ENCODE data around the gene MARCHF7. TPM values are rescaled to one million over a fixed set of nuclear protein-coding genes. Genes with fewer than 3 reads are reported as not detected.

Gene MARCHF7
- total and polyA plus RNA-seq, 2 of the 13 experiments (the other 11 are each of a cell fraction or from before 2014, with no cell fraction given): 32.8 to 88.5 TPM

DNA sequence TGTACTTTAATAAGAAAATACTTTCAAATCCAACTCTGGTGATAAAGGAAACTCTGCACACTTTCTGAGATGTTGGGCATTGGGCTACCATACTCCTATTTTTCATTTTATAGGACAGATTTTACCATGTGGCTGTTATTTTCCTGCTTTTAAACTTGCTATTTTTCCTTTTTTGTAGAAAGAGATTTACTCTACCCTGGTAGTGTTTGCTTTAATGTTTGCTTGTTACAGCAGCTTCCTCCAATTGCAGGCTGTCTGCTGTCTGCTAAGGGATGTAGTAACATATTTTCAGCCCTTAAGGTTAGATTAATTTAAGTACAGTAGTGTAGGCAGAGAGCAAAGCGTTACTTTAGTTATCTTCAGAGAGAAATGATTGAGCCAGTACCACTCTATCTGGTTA is 38.6 kb downstream of the MARCHF7 start (continued):
- TF ChIP-seq ZNF775 (CRISPR knock-in tag; IDR thresholded peaks at IDR 0.05; ENCODE audit: borderline replicate concordance) (no peak), FOXC1 (CRISPR knock-in tag; IDR thresholded peaks at IDR 0.05; ENCODE audit: borderline replicate concordance) (no peak), MED13 (CRISPR knock-in tag; IDR thresholded peaks at IDR 0.05) (no peak), RBM22 (optimal IDR thresholded peaks at IDR 0.05; ENCODE audit: low read length) (peak; percentile 21), ZNF816 (CRISPR knock-in tag; IDR thresholded peaks at IDR 0.05; ENCODE audit: borderline replicate concordance) (no peak), PHF20 (CRISPR knock-in tag; IDR thresholded peaks at IDR 0.05) (no peak)

DNA sequence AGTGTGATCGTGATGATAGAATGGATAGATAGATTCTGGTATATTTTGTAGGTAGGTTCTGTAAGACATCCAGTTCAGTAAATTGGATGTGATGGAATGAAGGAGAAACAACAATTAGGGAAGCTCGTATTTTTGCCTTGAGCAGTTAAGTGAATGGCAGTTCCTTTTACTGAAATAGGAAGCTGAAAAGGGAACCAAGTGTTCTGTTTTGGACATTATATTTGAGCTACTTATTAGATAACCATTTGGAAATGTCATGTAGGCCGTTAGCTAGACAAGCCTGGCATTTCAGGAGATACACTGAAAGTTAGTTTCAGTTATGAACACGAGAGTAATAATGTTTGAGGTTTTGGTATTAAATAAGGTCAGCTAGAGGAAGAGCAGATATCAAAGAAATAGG is 41.5 kb downstream of the MARCHF7 start:
- Histone ChIP-seq H4K20me1 (ENCODE audit: insufficient read depth, low read length) (no peaks in the 10 kb centered on the region; the same call in 1 of the 2 replicates), H3K27ac (ENCODE audit: extremely low read length, insufficient read depth, low read length) (no peak overlapping the region), H3K4me2 (ENCODE audit: low read depth, low read length) (no peak overlapping the region), H2AFZ (ENCODE audit: low read length) (no peak overlapping the region), H3K9me3 (ENCODE audit: low read length) (no peaks in the 10 kb centered on the region), H3K36me3 (replicated peaks in 1 of 2; ENCODE audit: control insufficient read depth in 1 of 2, insufficient read depth in 2 of 2, low read length in 2 of 2) (peaks cover 15 to 82% of the 10 kb centered on the region in 2 experiments), H3K27me3 (ENCODE audit: control insufficient read depth in 1 of 2, insufficient read depth in 2 of 2, low read length in 2 of 2) (no peaks in the 10 kb centered on the region), H3K4me1 (ENCODE audit: insufficient read depth, low read length) (no peaks in the 10 kb centered on the region), H3K79me2 (ENCODE audit: insufficient read depth, low read length) (peaks cover 5% of the 10 kb centered on the region), H3K4me3 (replicated peaks in 1 of 3; ENCODE audit: insufficient read depth in 1 of 3, low read depth in 2 of 3, low read length in 3 of 3) (no peak overlapping the region), H3K9ac (ENCODE audit: insufficient read depth, low read depth, low read length) (no peak overlapping the region)
- FAIRE-seq (no peak), DNase-seq (ENCODE audit: low spot score) (no peak), ATAC-seq (no peak)
- CTCF ChIA-PET (ENCODE audit: low intra/inter-chr PET ratio, low total read pairs): interaction anchor here (2.5 kb wide), 1 partner anchor 54 kb away, joined by 11 read pairs; no protein-coding TSS in a partner anchor
- BruUV-seq (replicated peaks): no TSS peak
- 98% methylated on average over 4 of the region's 4 CpGs for WGBS (ENCODE audit: low lambda C conversion rate)
- POLR2A ChIA-PET: no interaction called here
- in situ Hi-C loops (cut with HindIII; ENCODE audit: extremely low pct_ligation_motif_present, low pct_unique_long_range_greater_than_20kb) (no loop called here), intact Hi-C loops (cut with micrococcal nuclease; ENCODE audit: unreplicated experiment) (no loop called here)
- TF ChIP-seq ZNF160 (CRISPR knock-in tag; IDR thresholded peaks at IDR 0.05) (no peak), MXI1 (IDR thresholded peaks at IDR 0.05; ENCODE audit: borderline replicate concordance, low read depth, low read length) (no peak), ZNF660 (CRISPR knock-in tag; IDR thresholded peaks at IDR 0.05; ENCODE audit: borderline replicate concordance, low read depth) (no peak), ZNF234 (CRISPR knock-in tag; conservative IDR thresholded peaks at IDR 0.05) (no peak), ZNF230 (CRISPR knock-in tag; IDR thresholded peaks at IDR 0.05) (no peak), ZFP62 (CRISPR knock-in tag; IDR thresholded peaks at IDR 0.05) (no peak), ZNF605 (CRISPR knock-in tag; IDR thresholded peaks at IDR 0.05) (no peak), CENPX (CRISPR knock-in tag; IDR thresholded peaks at IDR 0.05) (no peak)
- TF ChIP-seq, protein P1, sequence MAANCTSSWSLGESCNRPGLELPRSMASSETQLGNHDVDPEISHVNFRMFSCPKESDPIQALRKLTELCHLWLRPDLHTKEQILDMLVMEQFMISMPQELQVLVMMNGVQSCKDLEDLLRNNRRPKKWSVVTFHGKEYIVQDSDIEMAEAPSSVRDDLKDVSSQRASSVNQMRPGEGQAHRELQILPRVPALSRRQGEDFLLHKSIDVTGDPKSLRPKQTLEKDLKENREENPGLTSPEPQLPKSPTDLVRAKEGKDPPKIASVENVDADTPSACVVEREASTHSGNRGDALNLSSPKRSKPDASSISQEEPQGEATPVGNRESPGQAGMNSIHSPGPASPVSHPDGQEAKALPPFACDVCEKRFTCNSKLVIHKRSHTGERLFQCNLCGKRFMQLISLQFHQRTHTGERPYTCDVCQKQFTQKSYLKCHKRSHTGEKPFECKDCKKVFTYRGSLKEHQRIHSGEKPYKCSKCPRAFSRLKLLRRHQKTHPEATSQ (CRISPR knock-in tag; IDR thresholded peaks at IDR 0.05; ENCODE audit: borderline replicate concordance): no peak
- TF ChIP-seq, protein P2, sequence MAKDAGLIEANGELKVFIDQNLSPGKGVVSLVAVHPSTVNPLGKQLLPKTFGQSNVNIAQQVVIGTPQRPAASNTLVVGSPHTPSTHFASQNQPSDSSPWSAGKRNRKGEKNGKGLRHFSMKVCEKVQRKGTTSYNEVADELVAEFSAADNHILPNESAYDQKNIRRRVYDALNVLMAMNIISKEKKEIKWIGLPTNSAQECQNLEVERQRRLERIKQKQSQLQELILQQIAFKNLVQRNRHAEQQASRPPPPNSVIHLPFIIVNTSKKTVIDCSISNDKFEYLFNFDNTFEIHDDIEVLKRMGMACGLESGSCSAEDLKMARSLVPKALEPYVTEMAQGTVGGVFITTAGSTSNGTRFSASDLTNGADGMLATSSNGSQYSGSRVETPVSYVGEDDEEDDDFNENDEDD (CRISPR knock-in tag; IDR thresholded peaks at IDR 0.05; ENCODE audit: borderline replicate concordance): no peak
